Vagina (tissue), 2 donors: ENCODE data around the gene SLC2A9.

ENCODE experiments used
- CTCF ChIP-seq, 3 experiments: fragments of 450-650 bp in 2 of 3; fragments of 200-600 bp in 1 of 3; sonication (generic) in 1 of 3; IDR thresholded peaks; one replicate each; pipeline ENCODE4 v1.5.1; 2017 to 2019; ENCODE audit warnings: antibody characterized with exemption in 3 of 3, mild to moderate bottlenecking in 2 of 3, moderate library complexity in 2 of 3
- POLR2A ChIP-seq, 2 donors: fragments of 450-650 bp; IDR thresholded peaks; one replicate each; pipeline ENCODE4 v1.6.1; 2017; ENCODE audit warnings: antibody characterized with exemption in 2 of 2, mild to moderate bottlenecking in 2 of 2, moderate library complexity in 2 of 2
- POLR2AphosphoS5 ChIP-seq, 2 donors: sonication (generic); formaldehyde crosslinking; IDR thresholded peaks; one replicate each; pipeline ENCODE4 v1.9.0; 2017; ENCODE audit warnings: antibody characterized with exemption in 2 of 2, mild to moderate bottlenecking in 2 of 2, low read depth in 1 of 2; ENCODE audit not compliant: insufficient read depth in 1 of 2

GRCh38 chr4:9980898-9981297 is 40.4 kb downstream of the SLC2A9 start:
- TF ChIP-seq CTCF (IDR thresholded peaks at IDR 0.05), result no peak
- TF ChIP-seq POLR2AphosphoS5 (IDR thresholded peaks at IDR 0.05; ENCODE audit: insufficient read depth in 1 of 2, low read depth in 1 of 2), result no peak
- TF ChIP-seq POLR2A (IDR thresholded peaks at IDR 0.05), result no peak
